H1 (cell line): ENCODE data around the gene EGR4. TPM values are rescaled to one million over a fixed set of nuclear protein-coding genes. Genes with fewer than 3 reads are reported as not detected.

ENCODE experiments used
- CHD1 ChIP-seq: IDR thresholded peaks from 2 replicates; pipeline ENCODE4 v1.6.1; 2012; ENCODE audit warnings: low read depth, low read length, improper control_type of control experiment
- CTCF ChIP-seq, 3 experiments: IDR thresholded peaks; 1 replicate in 2 of 3; 2 replicates in 1 of 3; pipeline versions ENCODE4 v1.5.1 to v1.6.1; 2011; ENCODE audit warnings: low read length in 3 of 3, mild to moderate bottlenecking in 3 of 3, inconsistent platforms in 2 of 3, low read depth in 1 of 3, moderate library complexity in 1 of 3; ENCODE audit not compliant: insufficient read depth in 1 of 3; ENCODE audit errors: control extremely low read depth in 1 of 3
- HDAC2 ChIP-seq, 2 experiments: fragments of 300-600 bp in 1 of 2; sonication (generic) in 1 of 2; IDR thresholded peaks; 2 replicates each; pipeline ENCODE4 v1.6.1; 2011 to 2012; ENCODE audit warnings: low read depth in 2 of 2, low read length in 2 of 2, mild to moderate bottlenecking in 2 of 2, moderate library complexity in 2 of 2, borderline replicate concordance in 1 of 2, inconsistent platforms in 1 of 2
- NANOG ChIP-seq: IDR thresholded peaks from 2 replicates; pipeline ENCODE4 v1.6.1; 2011; ENCODE audit warnings: low read length, low read depth, mild to moderate bottlenecking, inconsistent platforms; ENCODE audit not compliant: insufficient read depth, poor library complexity, severe bottlenecking
- PHF8 ChIP-seq: fragments of 200-600 bp; sonication (generic); conservative IDR thresholded peaks from 2 replicates; pipeline ENCODE4 v1.7.1; 2012; ENCODE audit warnings: low read depth, mild to moderate bottlenecking, inconsistent platforms, low read length, moderate library complexity
- polyA plus RNA-seq, 7 experiments: library from polyadenylated mRNA; depleted of rRNA in 3 of 7; stranded (reverse) in 5 of 7; unstranded in 2 of 7; fragments of >200 nt in 5 of 7; fragments of 200-250 nt in 2 of 7; gene quantifications; 1 replicate in 5 of 7; 2 replicates in 1 of 7; 4 replicates in 1 of 7; pipeline versions ENCODE4 v1.2.1 to v1.2.3, GENCODE V29; 2011 to 2013; ENCODE audit warnings: missing spikeins in 2 of 7, mixed read lengths in 2 of 7
- total RNA-seq: library from RNA; stranded (reverse); fragmentation: NEBNext Ultra II Directional; extraction: Animal tissue kit (Norgen Biotek cat#: 25700); gene quantifications from 2 replicates; pipeline ENCODE4 v1.2.1, GENCODE V29; 2021
- TF ChIP-seq, protein P1 (sequence below): IDR thresholded peaks from 2 replicates; pipeline ENCODE4 v1.6.1; 2012; ENCODE audit warnings: low read length, inconsistent platforms

The EGR4 gene
- total and polyA plus RNA-seq, 2 of the 8 experiments (the other 6 are each of a cell fraction or from before 2014, with no cell fraction given): 0.20 TPM; not detected in 1

DNA sequence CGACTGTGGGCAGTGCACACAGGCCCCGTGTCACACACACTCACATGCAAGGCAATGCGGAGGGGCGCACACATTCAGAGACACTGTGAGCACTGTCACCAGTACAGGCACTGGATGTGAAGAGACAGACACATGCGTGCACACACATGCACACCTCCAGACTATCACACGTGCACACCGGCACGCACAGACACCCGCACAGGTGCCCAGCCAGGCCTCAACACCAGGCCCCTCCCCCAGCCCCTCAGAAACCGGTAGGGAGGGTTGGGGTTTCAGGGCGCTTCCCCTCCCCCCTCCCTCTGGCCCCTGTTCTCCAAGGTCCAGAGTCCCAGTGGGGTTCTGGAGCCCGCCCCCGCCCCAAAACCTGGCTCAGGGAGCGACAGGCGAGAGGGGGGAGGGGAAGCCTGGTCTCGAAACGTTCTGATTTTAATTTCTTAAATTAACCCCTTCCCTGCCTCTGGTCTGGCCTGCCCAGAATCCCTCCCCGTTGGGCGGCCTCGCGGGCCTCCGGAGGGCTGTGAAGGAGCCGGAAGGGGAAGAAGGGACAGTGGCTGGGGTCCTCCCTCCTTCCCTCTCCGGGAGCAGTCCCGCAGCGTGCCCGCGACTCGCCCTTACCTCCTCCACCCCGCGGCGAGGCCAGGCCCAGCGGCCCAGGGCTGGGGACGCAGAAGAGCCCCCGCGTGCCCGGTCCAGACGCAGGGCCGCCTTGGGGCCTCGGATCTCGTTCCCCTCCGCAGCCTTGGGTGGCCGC lies 9.6 kb downstream of the EGR4 start (continued):
- TF ChIP-seq, protein P1, sequence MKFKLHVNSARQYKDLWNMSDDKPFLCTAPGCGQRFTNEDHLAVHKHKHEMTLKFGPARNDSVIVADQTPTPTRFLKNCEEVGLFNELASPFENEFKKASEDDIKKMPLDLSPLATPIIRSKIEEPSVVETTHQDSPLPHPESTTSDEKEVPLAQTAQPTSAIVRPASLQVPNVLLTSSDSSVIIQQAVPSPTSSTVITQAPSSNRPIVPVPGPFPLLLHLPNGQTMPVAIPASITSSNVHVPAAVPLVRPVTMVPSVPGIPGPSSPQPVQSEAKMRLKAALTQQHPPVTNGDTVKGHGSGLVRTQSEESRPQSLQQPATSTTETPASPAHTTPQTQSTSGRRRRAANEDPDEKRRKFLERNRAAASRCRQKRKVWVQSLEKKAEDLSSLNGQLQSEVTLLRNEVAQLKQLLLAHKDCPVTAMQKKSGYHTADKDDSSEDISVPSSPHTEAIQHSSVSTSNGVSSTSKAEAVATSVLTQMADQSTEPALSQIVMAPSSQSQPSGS: no peak
- TF ChIP-seq PHF8 (peak; percentile 53), CTCF (IDR thresholded peaks at IDR 0.05; ENCODE audit: control extremely low read depth in 1 of 3, insufficient read depth in 1 of 3, low read depth in 1 of 3, low read length in 3 of 3) (no peak), NANOG (no peak), HDAC2 (IDR thresholded peaks at IDR 0.05; ENCODE audit: borderline replicate concordance in 1 of 2, low read depth in 2 of 2, low read length in 2 of 2) (no peak), CHD1 (no peak)
